Mesothelial cell of epicardium (in vitro differentiated cells): ENCODE results near the gene SLC13A5. TPM values are rescaled to one million over a fixed set of nuclear protein-coding genes. Genes with fewer than 3 reads are reported as not detected.
A peak's percentile ranks its signal among the peaks of the same experiment; 100 is the strongest.

ENCODE experiments used
- DNase-seq, 2 experiments: peaks; one replicate each; pipeline ENCODE4 v3.0.0; 2021; ENCODE audit warnings: low spot score in 2 of 2; ENCODE audit not compliant: unreplicated experiment in 2 of 2
- H3K27ac Mint-ChIP-seq: 2 replicates; pipeline ENCODE4 v1.8.0; 2021; ENCODE audit warnings: mixed read lengths
- H3K27me3 Mint-ChIP-seq: 2 replicates; pipeline ENCODE4 v1.8.0; 2021; ENCODE audit warnings: low read depth, mixed read lengths
- H3K36me3 Mint-ChIP-seq: 2 replicates; pipeline ENCODE4 v1.8.0; 2021; ENCODE audit warnings: mixed read lengths
- H3K4me1 Mint-ChIP-seq: 2 replicates; pipeline ENCODE4 v1.8.0; 2021; ENCODE audit warnings: mixed read lengths
- H3K4me3 Mint-ChIP-seq: 2 replicates; pipeline ENCODE4 v1.8.0; 2021; ENCODE audit warnings: mild to moderate bottlenecking, moderate library complexity, mixed read lengths
- H3K9me3 Mint-ChIP-seq: 2 replicates; pipeline ENCODE4 v1.8.0; 2021; ENCODE audit warnings: mixed read lengths
- total RNA-seq: library from RNA; stranded (reverse); gene quantifications from 3 replicates; pipeline ENCODE4 v1.2.1, GENCODE V29; 2021
- TF ChIP-seq, protein P1 (sequence below): fragments of 200-600 bp; sonication (generic); IDR thresholded peaks from one replicate; pipeline ENCODE4 v1.5.0; 2021; ENCODE audit warnings: antibody characterized with exemption; ENCODE audit not compliant: unreplicated experiment

Gene SLC13A5
- total RNA-seq, 1 donor from 2014 or later = 0.18 TPM

DNA sequence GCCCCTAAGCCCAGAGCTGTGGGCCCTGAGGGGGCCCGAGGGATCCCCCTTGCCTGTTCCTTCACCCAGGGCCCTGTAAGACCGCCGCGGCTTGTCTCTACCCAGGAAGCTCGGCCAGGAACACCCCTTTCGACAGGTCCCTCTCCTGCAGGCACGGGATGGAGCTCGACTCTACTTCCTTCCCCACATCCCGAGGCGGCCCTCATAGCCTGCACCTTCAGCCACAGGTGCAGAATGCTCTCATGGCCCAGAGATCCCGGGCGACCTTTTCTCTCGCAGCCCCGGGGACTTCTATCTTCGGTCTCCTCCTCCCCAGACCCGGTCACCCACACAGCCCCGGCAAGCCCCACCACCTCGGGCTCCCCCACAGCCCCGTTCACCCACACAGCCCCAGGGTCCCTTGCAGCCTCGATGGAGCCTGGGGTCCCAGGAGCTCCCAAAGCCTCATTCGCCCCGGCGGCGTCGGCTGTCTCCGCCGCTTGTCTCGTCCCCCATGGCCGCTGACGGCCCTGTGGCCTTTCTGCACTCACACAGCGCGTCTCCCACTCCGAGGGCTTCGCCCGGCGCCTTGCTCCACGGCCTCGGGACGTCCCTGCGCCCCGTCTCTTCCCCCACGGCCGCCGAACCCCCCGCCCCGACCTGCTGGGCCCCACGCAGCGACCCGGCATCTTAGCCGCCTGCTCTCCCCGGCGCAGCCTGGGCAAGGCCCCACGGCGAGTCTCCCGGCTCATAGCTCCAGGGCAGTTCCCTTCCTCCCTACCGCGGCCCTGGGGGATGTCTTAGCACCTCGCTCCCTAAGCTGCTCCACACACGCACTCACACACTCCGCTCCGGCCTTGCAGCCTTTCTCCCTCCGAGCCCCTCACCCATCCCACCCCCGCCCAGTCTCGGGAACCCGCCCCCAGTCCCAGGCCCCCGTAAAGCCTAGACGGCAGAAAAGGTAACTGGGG, 73.3 kb downstream of the SLC13A5 start:
- Mint-ChIP-seq H3K4me3 (peak overlapping the region; percentile 96), H3K4me1 (peaks cover 28% of the 10 kb centered on the region), H3K27me3 (no peaks in the 10 kb centered on the region), H3K36me3 (peaks cover 5% of the 10 kb centered on the region), H3K9me3 (no peaks in the 10 kb centered on the region), H3K27ac (peak overlapping the region; percentile 99)
- DNase-seq = peak in 1 of 2 experiments; percentile 64
- TF ChIP-seq, protein P1, sequence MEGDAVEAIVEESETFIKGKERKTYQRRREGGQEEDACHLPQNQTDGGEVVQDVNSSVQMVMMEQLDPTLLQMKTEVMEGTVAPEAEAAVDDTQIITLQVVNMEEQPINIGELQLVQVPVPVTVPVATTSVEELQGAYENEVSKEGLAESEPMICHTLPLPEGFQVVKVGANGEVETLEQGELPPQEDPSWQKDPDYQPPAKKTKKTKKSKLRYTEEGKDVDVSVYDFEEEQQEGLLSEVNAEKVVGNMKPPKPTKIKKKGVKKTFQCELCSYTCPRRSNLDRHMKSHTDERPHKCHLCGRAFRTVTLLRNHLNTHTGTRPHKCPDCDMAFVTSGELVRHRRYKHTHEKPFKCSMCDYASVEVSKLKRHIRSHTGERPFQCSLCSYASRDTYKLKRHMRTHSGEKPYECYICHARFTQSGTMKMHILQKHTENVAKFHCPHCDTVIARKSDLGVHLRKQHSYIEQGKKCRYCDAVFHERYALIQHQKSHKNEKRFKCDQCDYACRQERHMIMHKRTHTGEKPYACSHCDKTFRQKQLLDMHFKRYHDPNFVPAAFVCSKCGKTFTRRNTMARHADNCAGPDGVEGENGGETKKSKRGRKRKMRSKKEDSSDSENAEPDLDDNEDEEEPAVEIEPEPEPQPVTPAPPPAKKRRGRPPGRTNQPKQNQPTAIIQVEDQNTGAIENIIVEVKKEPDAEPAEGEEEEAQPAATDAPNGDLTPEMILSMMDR = no peak

DNA sequence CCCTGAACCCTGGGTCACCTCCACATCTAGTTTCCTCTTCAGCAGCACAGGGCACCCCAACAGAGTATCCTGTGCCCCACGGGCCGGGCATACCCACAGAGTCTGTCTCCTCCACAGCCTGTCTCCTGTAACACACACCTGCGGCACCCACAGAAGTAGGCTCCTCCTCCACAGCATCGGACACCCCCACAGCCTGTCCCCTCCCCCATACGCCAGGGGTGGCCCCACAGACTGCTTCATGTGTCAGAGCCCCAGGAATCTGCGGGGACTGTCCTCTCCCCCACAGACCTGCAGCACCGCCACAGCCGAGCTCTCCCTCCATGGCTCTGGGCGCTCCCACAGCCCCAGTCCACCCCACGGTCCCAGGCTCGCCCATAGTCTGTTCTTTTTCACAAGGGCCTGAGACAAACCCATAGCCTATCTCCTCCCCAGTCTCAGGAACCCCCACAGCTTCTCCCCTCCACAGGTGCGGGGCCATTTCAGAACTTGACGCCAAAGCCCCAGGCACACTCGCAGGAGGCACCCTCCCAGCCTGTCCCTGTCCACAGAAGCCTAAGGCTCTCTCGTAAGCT, 74.1 kb downstream of the SLC13A5 start:
- Mint-ChIP-seq H3K4me1 (peaks cover 28% of the 10 kb centered on the region), H3K4me3 (peak overlapping the region; percentile 96), H3K27ac (peak overlapping the region; percentile 99), H3K27me3 (no peaks in the 10 kb centered on the region), H3K9me3 (no peaks in the 10 kb centered on the region), H3K36me3 (peaks cover 7% of the 10 kb centered on the region)
- TF ChIP-seq, protein P1 = no peak
- DNase-seq = no peak

DNA sequence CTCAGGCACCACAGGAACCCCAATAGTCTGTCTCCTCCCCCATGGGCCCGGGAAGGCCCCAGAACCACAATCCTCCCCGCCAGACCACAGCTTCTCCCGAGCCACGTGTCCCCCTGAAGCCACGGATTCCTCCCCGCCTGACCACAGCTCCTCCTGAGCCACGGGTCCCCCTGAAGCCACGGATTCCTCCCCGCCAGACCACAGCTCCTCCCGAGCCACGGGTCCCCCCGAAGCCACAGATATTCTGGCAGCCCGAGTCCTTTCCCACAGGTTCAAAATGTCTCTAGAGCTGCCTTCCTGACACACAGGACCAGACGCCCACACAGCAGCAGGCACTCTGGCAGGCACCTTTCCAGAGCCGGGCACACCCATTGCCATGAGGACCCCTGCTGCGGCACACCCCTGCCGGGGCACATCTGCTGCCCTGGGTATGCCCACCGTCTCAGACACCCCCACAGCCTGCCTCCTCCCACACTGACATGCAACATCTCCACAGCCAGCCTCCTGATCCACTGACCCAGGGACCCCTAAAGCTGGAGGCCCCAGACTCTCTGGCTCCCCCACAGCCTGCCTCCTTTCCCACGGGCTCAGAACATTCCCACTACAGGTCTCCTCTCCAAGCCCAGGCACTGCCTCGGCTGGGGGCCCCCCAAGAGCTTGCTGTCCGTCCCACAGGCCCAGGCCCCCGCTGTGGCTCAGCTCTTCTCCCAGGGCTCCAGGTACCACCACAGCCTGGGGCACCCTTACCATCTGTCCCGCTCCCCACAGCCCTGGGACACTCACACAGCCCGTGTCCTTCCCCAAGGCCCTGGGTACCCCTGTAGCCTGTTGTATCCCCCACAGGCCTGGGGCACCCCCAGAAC, 74.9 kb downstream of the SLC13A5 start:
- H3K4me1 Mint-ChIP-seq = peaks cover 28% of the 10 kb centered on the region
- H3K27ac Mint-ChIP-seq = peak overlapping the region; percentile 26
- DNase-seq = no peak
- H3K36me3 Mint-ChIP-seq = peaks cover 14% of the 10 kb centered on the region
- peaks cover 5% of the 10 kb centered on the region for H3K9me3 Mint-ChIP-seq
- TF ChIP-seq, protein P1 = no peak
- H3K4me3 Mint-ChIP-seq = peak overlapping the region; percentile 96
- no peaks in the 10 kb centered on the region for H3K27me3 Mint-ChIP-seq

DNA sequence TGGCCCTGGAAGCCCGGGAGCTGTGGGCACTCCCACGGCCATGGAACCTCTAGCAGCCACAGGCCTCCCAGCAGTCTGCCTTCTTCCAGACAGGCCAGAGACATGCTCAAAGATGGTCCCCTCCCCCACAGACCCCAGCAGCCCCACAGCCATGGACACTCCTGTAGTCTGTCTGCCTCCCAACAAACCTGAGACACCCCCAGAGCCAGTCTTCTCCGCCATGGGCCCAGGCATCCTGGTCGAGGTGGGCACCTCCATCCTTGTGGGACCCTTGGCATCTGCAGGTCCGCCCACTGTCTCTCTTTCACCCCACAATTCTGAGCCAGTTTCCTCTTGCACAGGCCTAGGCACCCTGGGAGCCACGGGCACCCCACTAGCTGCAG, 75.7 kb downstream of the SLC13A5 start:
- Mint-ChIP-seq H3K4me3 (no peak overlapping the region), H3K27me3 (no peaks in the 10 kb centered on the region), H3K9me3 (peaks cover 10% of the 10 kb centered on the region), H3K36me3 (peaks cover 21% of the 10 kb centered on the region), H3K4me1 (peaks cover 26% of the 10 kb centered on the region), H3K27ac (no peak overlapping the region)
- TF ChIP-seq, protein P1 = no peak
- no peak for DNase-seq

DNA sequence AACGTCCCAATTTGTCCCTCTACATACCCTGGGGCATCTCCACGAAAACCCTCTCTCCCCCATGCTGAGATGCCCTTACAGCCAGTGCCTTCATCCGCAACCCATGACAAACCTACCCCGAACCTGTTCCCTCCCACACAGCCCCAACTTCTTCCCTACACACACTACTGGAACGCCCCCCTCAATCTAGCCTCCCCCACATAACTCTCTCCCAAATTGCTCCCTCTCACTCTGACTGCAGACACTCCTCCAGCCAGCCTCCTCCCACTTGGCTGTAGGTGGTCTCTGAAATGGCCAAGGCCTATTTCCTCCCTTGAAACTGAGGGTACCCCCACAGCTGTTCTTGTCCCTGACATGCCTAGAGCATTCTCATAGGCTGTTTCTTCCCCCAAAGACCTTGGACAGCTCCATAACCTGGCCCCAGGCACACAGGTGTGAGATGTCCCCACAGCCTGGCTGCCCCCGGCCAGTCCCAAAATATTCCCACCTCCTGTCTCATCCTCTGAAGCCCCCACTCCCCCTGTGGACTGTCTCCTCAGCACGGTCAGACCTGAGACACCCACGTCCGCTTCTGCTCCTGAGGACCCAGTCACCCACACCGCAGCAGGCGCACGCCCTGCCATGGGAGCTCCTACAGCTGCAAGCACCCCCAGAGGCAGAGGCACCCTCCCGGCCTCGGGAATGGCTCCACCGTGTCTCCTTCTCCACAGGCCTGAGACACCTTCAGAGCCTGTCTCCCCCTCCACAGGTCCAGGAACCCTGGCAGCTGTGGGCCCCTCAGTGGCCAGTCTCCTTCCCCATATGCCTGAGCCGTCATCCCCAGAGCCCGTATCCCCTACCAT, 76.3 kb downstream of the SLC13A5 start:
- no peak for DNase-seq
- Mint-ChIP-seq H3K9me3 (peaks cover 10% of the 10 kb centered on the region), H3K4me3 (no peak overlapping the region), H3K4me1 (peaks cover 23% of the 10 kb centered on the region), H3K27ac (no peak overlapping the region), H3K36me3 (peaks cover 24% of the 10 kb centered on the region), H3K27me3 (no peaks in the 10 kb centered on the region)
- TF ChIP-seq, protein P1 = no peak
